Neural cell (in vitro differentiated cells): Measurements from ENCODE around the gene GID4. TPM values are rescaled to one million over a fixed set of nuclear protein-coding genes. Genes with fewer than 3 reads are reported as not detected.

ENCODE experiments used
- polyA plus RNA-seq: library from polyadenylated mRNA; depleted of rRNA; stranded (reverse); fragments of >200 nt; gene quantifications from 2 replicates; pipeline ENCODE4 v1.2.3, GENCODE V29; 2014

The GID4 gene
- polyA plus RNA-seq, 1 donor from 2014 or later: 4.9 TPM

Other genes starting within 250 kb of the GID4 start
- gene SREBF1, start 202.4 kb upstream of the GID4 start, polyA plus RNA-seq: 22.5 and 25.9 TPM in 2 replicates
- gene TOM1L2, start 67.0 kb upstream of the GID4 start, polyA plus RNA-seq: 40.9 and 53.4 TPM in 2 replicates
- gene DRC3, start 66.5 kb upstream of the GID4 start, polyA plus RNA-seq: 1.3 and 1.9 TPM in 2 replicates
- gene ATPAF2, start 240 bp upstream of the GID4 start, polyA plus RNA-seq: 30.5 and 33.3 TPM in 2 replicates
- 40.6 and 51.2 TPM in 2 replicates for gene DRG2, start 48.5 kb downstream of the GID4 start, polyA plus RNA-seq
- 1.5 and 1.9 TPM in 2 replicates for gene MYO15A, start 69.3 kb downstream of the GID4 start, polyA plus RNA-seq
- 55.0 and 63.0 TPM in 2 replicates for gene ALKBH5, start 144.4 kb downstream of the GID4 start, polyA plus RNA-seq
- 52.2 and 59.5 TPM in 2 replicates for gene LLGL1, start 186.2 kb downstream of the GID4 start, polyA plus RNA-seq
- 93.0 and 120 TPM in 2 replicates for gene FLII, start 219.3 kb downstream of the GID4 start, polyA plus RNA-seq
- 74.9 and 102 TPM in 2 replicates for gene MIEF2, start 221.3 kb downstream of the GID4 start, polyA plus RNA-seq